Right lobe of liver (tissue), 6 donors: ENCODE data around the gene C2orf81. TPM values are rescaled to one million over a fixed set of nuclear protein-coding genes. Genes with fewer than 3 reads are reported as not detected.
"Not testable (repeated sequence)": the region's sequence is repeated elsewhere in the genome, so short reads cannot be mapped to it uniquely, and the experiment has no call there.

Source experiments
- ATAC-seq, 4 donors: fragments of 200-7000 bp; cut with Tn5 transposase; one replicate each; pipeline ENCODE4 v1.9.1; 2020; ENCODE audit warnings: mild to moderate bottlenecking in 4 of 4, moderate library complexity in 4 of 4
- DNase-seq, 3 donors: peaks; one replicate each; pipeline ENCODE4 v3.0.0-alpha.2; 2020
- H3K27ac ChIP-seq, 3 donors: fragments of 200-600 bp; one replicate each; pipeline ENCODE4 v1.8.0; 2022
- H3K27me3 ChIP-seq, 2 donors: fragments of 200-600 bp; one replicate each; pipeline ENCODE4 v1.8.0; 2022
- H3K36me3 ChIP-seq, 4 donors: fragments of 200-600 bp; sonication (generic) in 1 of 4; one replicate each; pipeline versions ENCODE4 v1.5.1 to v1.8.0; 2017 to 2022; ENCODE audit warnings: control low read depth in 1 of 4
- H3K4me1 ChIP-seq, 4 donors: fragments of 200-600 bp; sonication (generic) in 1 of 4; one replicate each; pipeline versions ENCODE4 v1.5.1 to v1.8.0; 2017 to 2022; ENCODE audit warnings: control low read depth in 1 of 4
- H3K4me3 ChIP-seq, 3 donors: fragments of 200-600 bp; one replicate each; pipeline ENCODE4 v1.8.0; 2022
- H3K9me3 ChIP-seq, 4 donors: fragments of 200-600 bp; sonication (generic) in 1 of 4; one replicate each; pipeline versions ENCODE4 v1.5.1 to v1.8.0; 2017 to 2022; ENCODE audit warnings: control low read depth in 1 of 4
- POLR2A ChIP-seq: fragments of 450-650 bp; IDR thresholded peaks from one replicate; pipeline ENCODE4 v1.6.1; 2017; ENCODE audit warnings: antibody characterized with exemption, mild to moderate bottlenecking
- WGBS: methylation state at CpG from one replicate; pipeline ENCODE4 v1.1.6; 2018; ENCODE audit warnings: low coverage, low lambda C conversion rate; ENCODE audit not compliant: insufficient coverage; ENCODE audit errors: missing lambda C conversion rate; 5-methylcytosine and 5-hydroxymethylcytosine counted together
- intact Hi-C, 2 donors: fragments of 100-400 bp; cut with DNase I; formaldehyde crosslinking; loops; one replicate each; pipeline versions ENCODE4 v1.11.2 to v1.14.1; 2022
- long read RNA-seq: library from polyadenylated mRNA; unstranded; transcript quantifications from one replicate; pipeline ENCODE4 v2.0.0, GENCODE V29; 2019
- total RNA-seq, 6 experiments: library from RNA; depleted of rRNA in 2 of 6; stranded (reverse); fragments of >200 nt in 2 of 6; fragmentation: NEBNext Ultra II Directional in 3 of 6; extraction: Animal tissue kit (Norgen Biotek cat#: 25700) in 3 of 6; gene quantifications; one replicate each; pipeline versions ENCODE4 v1.1.0 to v1.2.4, GENCODE V29; 2016 to 2023
- TF ChIP-seq, protein P1 (sequence below), 4 donors: fragments of 200-600 bp in 3 of 4; fragments of 450-650 bp in 1 of 4; IDR thresholded peaks; one replicate each; pipeline versions ENCODE4 v1.5.1 to v1.8.0; 2016 to 2022; ENCODE audit warnings: antibody characterized with exemption in 4 of 4, mild to moderate bottlenecking in 2 of 4
- donor health status: DM: no; HTN: yes; CAD: no.
- donor health status: DM: no; HTN: no; CAD: no.
- donor health status: DM: no; HTN: no; CAD: no.
- donor health status: DM: no; HTN: yes; CAD: no.
- donor health status: DM: no; HTN: yes; CAD: no.

The C2orf81 gene
- under 1 TPM in 5 of 6 experiments, not detected in 1; 0.18 to 0.56 (median 0.31) TPM for total RNA-seq
- long read RNA-seq = 0 reads

DNA sequence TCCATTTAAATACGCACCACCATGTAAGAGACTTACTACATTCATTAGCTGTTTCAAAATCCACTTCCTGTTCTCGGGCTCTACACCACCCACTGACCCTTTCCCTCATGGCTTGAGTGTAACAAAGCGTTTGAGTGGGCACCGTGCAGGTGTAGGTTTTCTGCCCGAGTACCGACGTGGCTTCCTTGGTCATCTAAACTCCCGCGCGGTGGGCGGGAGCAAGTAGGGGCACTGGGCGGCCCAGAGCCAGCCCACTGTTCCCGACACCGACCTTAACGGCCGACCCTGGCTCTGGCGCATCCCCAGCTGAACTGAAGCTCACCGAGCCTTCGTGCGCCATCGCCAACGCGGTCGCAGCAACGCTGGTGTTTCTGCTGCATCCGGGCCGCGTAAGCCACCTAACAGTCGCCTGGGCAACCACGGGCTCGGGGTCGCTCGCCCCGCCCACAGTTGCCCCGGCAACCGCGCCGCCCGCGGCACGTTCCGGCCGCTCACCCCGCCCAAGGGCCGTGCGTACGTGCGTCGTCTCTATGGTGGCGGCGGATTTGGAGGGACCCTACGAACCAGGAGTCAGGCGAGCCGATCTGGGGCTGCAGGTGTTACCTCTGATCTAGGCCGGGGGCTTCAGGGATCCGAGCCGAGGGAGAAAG lies at the start of gene C2orf81, which contains the start of gene WDR54:
Gene C2orf81, minus strand, starts transcription at position 399 of the 650 bp plus-strand sequence. Its CDS starts 59 bp downstream, at position 340.
Gene WDR54, plus strand, starts transcription at position 510 of the 650 bp plus-strand sequence. CDS start 424 bp downstream, outside the sequence.
- H3K27me3 ChIP-seq = no peaks in the 10 kb centered on the region
- intact Hi-C loops = no loop called here
- peaks cover 0 to 15% (median 0%) of the 10 kb centered on the region in 4 donors for H3K36me3 ChIP-seq
- WGBS = 1% methylated on average over 39 of the region's 57 CpGs
- peak; percentile 29 for TF ChIP-seq POLR2A
- TF ChIP-seq, protein P1, sequence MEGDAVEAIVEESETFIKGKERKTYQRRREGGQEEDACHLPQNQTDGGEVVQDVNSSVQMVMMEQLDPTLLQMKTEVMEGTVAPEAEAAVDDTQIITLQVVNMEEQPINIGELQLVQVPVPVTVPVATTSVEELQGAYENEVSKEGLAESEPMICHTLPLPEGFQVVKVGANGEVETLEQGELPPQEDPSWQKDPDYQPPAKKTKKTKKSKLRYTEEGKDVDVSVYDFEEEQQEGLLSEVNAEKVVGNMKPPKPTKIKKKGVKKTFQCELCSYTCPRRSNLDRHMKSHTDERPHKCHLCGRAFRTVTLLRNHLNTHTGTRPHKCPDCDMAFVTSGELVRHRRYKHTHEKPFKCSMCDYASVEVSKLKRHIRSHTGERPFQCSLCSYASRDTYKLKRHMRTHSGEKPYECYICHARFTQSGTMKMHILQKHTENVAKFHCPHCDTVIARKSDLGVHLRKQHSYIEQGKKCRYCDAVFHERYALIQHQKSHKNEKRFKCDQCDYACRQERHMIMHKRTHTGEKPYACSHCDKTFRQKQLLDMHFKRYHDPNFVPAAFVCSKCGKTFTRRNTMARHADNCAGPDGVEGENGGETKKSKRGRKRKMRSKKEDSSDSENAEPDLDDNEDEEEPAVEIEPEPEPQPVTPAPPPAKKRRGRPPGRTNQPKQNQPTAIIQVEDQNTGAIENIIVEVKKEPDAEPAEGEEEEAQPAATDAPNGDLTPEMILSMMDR (IDR thresholded peaks at IDR 0.05) = no peak
- ATAC-seq (peak; percentile 70 to 86 (median 78)), DNase-seq (peak; percentile 76 to 84 (median 80))
- H3K4me1 ChIP-seq = peaks cover 0 to 14% (median 0%) of the 10 kb centered on the region in 4 donors
- no peaks in the 10 kb centered on the region for H3K9me3 ChIP-seq
- H3K27ac ChIP-seq = no peak within 1 kb of the TSS
- peak within 1 kb of the TSS; percentile 42 to 52 (median 48) for H3K4me3 ChIP-seq

DNA sequence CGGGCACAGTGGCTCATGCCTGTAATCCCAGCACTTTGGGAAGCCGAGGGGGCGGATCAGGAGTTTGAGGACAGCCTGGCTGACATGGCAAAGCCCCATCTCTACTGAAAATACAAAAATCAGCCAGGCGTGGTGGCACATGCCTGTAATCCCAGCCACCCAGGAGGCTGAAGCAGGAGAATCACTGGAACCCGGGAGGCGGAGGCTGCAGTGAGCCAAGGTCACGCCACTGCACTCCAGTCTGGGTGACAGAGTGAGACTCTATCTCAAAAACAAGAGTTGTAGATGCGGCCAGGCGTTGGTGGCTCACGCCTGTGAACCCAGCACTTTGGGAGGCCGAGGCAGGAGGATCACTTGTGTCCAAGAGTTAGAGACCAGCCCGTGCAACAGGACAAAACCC lies 49.3 kb upstream of the C2orf81 start:
- intact Hi-C loops, ATAC-seq, H3K9me3 ChIP-seq, H3K4me3 ChIP-seq, DNase-seq, H3K27me3 ChIP-seq, H3K27ac ChIP-seq: not testable (repeated sequence)
- Histone ChIP-seq H3K4me1 (peaks cover 0 to 21% (median 5%) of the 10 kb centered on the region in 4 donors), H3K36me3 (peaks cover 0 to 16% (median 5%) of the 10 kb centered on the region in 4 donors)
- 92% methylated on average over 4 of the region's 12 CpGs for WGBS

DNA sequence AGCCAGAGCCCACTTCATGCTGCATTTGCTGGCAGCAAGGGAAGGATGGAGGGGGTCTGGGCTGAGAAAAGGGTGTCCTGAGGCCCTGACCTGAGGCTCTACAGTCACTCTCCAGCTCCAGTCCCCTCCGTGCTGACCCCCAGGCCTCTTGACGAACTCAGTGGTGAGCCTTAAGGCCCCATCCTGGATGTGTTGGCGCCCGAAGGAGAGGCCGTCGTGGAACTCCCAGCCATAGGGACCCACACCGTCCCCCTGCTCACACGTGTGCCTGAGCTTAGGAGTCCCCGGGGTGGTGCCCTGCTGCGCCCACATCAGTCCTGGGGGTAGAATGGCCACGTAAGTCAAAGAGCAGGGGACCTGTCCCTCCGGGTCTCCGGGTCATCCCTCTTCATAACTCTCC lies 43.0 kb upstream of the C2orf81 start:
- Histone ChIP-seq H3K27me3 (no peaks in the 10 kb centered on the region), H3K36me3 (peaks cover 0 to 11% (median 0%) of the 10 kb centered on the region in 4 donors), H3K4me3 (peak overlapping the region; percentile 99), H3K4me1 (peaks cover 0 to 13% (median 0%) of the 10 kb centered on the region in 4 donors), H3K9me3 (no peaks in the 10 kb centered on the region), H3K27ac (peak overlapping the region; percentile 72 to 80 (median 76))
- TF ChIP-seq POLR2A = no peak
- TF ChIP-seq, protein P1 (IDR thresholded peaks at IDR 0.05) = no peak
- 0% methylated on average over 1 of the region's 13 CpGs for WGBS
- intact Hi-C loops = no loop called here
- DNase-seq (no peak), ATAC-seq (peak in 2 of 4 donors; percentile 0 to 2)

DNA sequence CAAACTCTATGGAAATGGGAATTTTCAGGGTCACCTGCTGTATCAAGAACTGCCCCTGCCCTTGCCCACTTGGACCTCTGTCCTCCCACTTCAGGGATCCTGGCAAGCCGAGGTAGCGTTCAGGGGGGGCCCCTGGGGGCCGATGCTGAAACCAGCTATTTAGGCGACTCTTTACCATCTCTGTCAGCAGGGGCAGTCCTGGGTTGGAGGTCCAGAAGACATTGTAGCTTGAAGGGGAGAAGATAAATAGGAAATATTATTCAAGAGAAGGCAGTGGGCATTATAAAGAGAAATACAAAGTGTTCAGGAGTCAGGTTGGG lies 41.3 kb upstream of the C2orf81 start:
- intact Hi-C loops = no loop called here
- peaks cover 0 to 19% (median 0%) of the 10 kb centered on the region in 4 donors for H3K4me1 ChIP-seq
- no peak for DNase-seq
- no peak overlapping the region for H3K4me3 ChIP-seq
- H3K27ac ChIP-seq = no peak overlapping the region
- no peaks in the 10 kb centered on the region for H3K9me3 ChIP-seq
- WGBS = 93% methylated on average over 4 of the region's 4 CpGs
- no peak for ATAC-seq
- TF ChIP-seq, protein P1 (IDR thresholded peaks at IDR 0.05) = no peak
- no peak for TF ChIP-seq POLR2A
- H3K27me3 ChIP-seq = no peaks in the 10 kb centered on the region
- peaks cover 0 to 11% (median 0%) of the 10 kb centered on the region in 4 donors for H3K36me3 ChIP-seq

DNA sequence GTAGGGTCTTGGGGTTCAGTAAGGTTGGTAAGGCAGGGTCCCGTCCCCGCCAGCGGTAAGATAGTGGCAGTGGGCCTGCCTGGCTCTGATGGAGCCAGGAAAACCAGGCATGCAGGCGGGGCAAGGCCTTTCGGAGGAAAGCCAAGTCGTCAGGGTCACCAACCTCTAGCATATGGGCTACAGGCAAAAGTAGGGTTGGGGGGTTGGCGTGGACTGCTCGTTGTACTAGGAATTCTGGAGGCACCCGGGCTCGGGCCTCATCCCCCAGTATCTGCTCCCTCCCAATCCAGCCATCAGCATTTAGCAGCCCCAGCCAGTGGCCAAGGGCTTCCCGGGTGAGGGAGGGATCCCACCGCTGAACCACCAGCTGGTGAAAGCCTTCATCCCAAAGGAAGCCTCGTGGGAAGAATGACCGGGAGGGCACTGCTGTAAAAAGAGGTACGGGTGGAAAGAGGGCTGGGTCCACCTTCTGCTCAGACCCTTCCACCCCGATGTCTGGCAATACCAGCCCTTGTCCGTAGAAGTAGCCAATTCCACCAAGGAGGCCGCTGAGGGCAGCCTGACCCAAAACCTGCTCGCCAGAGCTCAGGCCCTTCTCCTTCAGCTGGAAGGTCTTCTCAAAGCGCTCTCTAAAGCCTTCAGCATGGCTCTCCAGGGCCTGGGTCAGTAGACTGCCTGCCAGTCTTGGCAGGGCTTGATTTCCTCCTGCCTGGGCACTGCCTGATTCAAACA lies 40.8 kb upstream of the C2orf81 start:
- intact Hi-C loops = no loop called here
- H3K36me3 ChIP-seq = peaks cover 0 to 11% (median 0%) of the 10 kb centered on the region in 4 donors
- no peak for ATAC-seq
- H3K27me3 ChIP-seq = no peaks in the 10 kb centered on the region
- DNase-seq = no peak
- peaks cover 0 to 19% (median 0%) of the 10 kb centered on the region in 4 donors for H3K4me1 ChIP-seq
- TF ChIP-seq POLR2A = no peak
- TF ChIP-seq, protein P1 (IDR thresholded peaks at IDR 0.05) = no peak
- 100% methylated on average over 2 of the region's 20 CpGs for WGBS
- no peaks in the 10 kb centered on the region for H3K9me3 ChIP-seq
- H3K27ac ChIP-seq = no peak overlapping the region
- no peak overlapping the region for H3K4me3 ChIP-seq
